Mucosa of descending colon (tissue), 3 donors: Measurements from ENCODE around the gene CLDN4. TPM values are rescaled to one million over a fixed set of nuclear protein-coding genes. Genes with fewer than 3 reads are reported as not detected.

ENCODE experiments used
- ATAC-seq: fragments of 200-7000 bp; cut with Tn5 transposase; one replicate; pipeline ENCODE4 v1.9.1; 2020; ENCODE audit warnings: mild to moderate bottlenecking, moderate library complexity
- DNase-seq, 3 donors: peaks; one replicate each; pipeline ENCODE4 v3.0.0-alpha.2; 2020
- H3K36me3 ChIP-seq: fragments of 200-600 bp; one replicate; pipeline ENCODE4 v1.8.0; 2021; ENCODE audit warnings: low read depth, mild to moderate bottlenecking
- H3K4me1 ChIP-seq: fragments of 200-600 bp; one replicate; pipeline ENCODE4 v1.8.0; 2021; ENCODE audit warnings: low read depth, mild to moderate bottlenecking
- H3K4me3 ChIP-seq: fragments of 200-600 bp; one replicate; pipeline ENCODE4 v1.8.0; 2021; ENCODE audit warnings: mild to moderate bottlenecking
- H3K9me3 ChIP-seq: fragments of 200-600 bp; one replicate; pipeline ENCODE4 v1.8.0; 2021; ENCODE audit warnings: mild to moderate bottlenecking
- CTCF ChIP-seq: fragments of 200-600 bp; IDR thresholded peaks from one replicate; pipeline ENCODE4 v1.8.0; 2022; ENCODE audit warnings: antibody characterized with exemption, mild to moderate bottlenecking
- intact Hi-C, 2 donors: fragments of 100-400 bp; cut with DNase I in 1 of 2; cut with micrococcal nuclease in 1 of 2; formaldehyde crosslinking; loops; one replicate each; pipeline versions ENCODE4 v1.11.0 to v1.11.1; 2022; cut with DNase I, micrococcal nuclease
- total RNA-seq, 3 donors: library from RNA; stranded (reverse); fragmentation: NEBNext Ultra II Directional in 2 of 3; extraction: Animal tissue kit (Norgen Biotek cat#: 25700) in 2 of 3; gene quantifications; one replicate each; pipeline versions ENCODE4 v1.2.1 to v1.2.4, GENCODE V29; 2021 to 2023
- donor health status: DM: no; HTN: no; CAD: no; lungs with moderate emphysema.
- donor health status: DM: no; HTN: no; CAD: no.
- donor health status: DM: no; HTN: yes; CAD: no.

The CLDN4 gene
- total RNA-seq, 3 donors from 2014 or later: 450 to 1,208 (median 1,043) TPM

- DNase-seq: peak in 1 of 3 donors; percentile 3
- TF ChIP-seq CTCF: no peak
- H3K4me3 ChIP-seq: no peak overlapping the region
- H3K36me3 ChIP-seq: no peaks in the 10 kb centered on the region
- H3K4me1 ChIP-seq: peaks cover 15% of the 10 kb centered on the region
- no peaks in the 10 kb centered on the region for H3K9me3 ChIP-seq
- peak; percentile 66 for ATAC-seq
- intact Hi-C loops: no loop called here
Measured at GRCh38 chr7:73851410-73852338, 20.9 kb downstream of the CLDN4 start.

GRCh38 chr7:73852500-73852899, 21.7 kb downstream of the CLDN4 start:
- TF ChIP-seq CTCF: no peak
- DNase-seq (peak in 1 of 3 donors; percentile 35), ATAC-seq (no peak)
- Histone ChIP-seq H3K4me1 (peaks cover 15% of the 10 kb centered on the region), H3K9me3 (no peaks in the 10 kb centered on the region), H3K4me3 (no peak overlapping the region), H3K36me3 (no peaks in the 10 kb centered on the region)
- intact Hi-C loops: no loop called here

DNA sequence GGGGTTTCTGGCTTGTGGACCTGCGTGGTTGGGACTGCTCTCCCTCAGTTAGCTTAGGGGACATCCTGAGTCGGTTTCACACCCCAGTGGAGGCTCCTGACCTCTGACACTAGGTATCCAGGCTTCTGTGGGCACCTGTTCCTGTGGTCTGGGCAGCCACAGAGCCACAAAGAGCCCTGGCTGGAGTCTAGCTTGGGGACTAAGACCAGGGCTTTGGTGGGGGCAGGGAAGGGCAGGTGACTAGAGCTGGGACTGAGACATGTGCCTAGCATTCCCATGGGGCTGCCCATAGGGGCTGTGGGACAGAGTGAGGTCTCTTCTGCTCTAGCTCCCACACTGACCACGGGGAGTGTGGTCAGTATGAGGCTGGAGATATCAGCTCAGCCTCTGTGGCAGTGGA, 26.1 kb downstream of the CLDN4 start:
- no peak for TF ChIP-seq CTCF
- Histone ChIP-seq H3K36me3 (no peaks in the 10 kb centered on the region), H3K4me1 (no peaks in the 10 kb centered on the region), H3K4me3 (no peak overlapping the region), H3K9me3 (no peaks in the 10 kb centered on the region)
- intact Hi-C loops: no loop called here
- ATAC-seq: no peak
- peak in 1 of 3 donors; percentile 27 for DNase-seq

DNA sequence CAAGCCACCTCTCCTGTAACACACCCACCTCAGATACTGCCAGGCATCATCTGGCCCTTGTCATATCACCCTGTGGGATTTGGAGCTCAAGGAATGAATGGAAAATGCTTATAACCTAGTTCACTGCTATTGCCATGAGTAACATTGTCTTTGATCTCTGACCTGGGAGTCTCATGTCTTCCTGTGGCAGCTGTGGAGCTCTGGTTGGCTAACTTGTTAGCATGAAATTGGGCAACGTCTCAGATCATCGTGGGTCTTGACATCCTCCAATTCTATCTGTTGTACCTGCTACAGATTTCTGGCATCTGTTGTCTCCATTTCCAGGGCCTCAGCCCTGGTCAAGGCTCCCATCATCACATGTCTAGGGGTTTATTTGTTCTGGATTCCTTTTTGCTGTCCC, 28.0 kb downstream of the CLDN4 start:
- no peak for TF ChIP-seq CTCF
- no peak for ATAC-seq
- no peaks in the 10 kb centered on the region for H3K4me1 ChIP-seq
- no peak overlapping the region for H3K4me3 ChIP-seq
- no peak for DNase-seq
- intact Hi-C loops: no loop called here
- no peaks in the 10 kb centered on the region for H3K9me3 ChIP-seq
- no peaks in the 10 kb centered on the region for H3K36me3 ChIP-seq

GRCh38 chr7:73860859-73861258, 30.1 kb downstream of the CLDN4 start, which contains the start of gene TMEM270:
Gene TMEM270 (plus strand): TSS chr7:73861159. CDS start chr7:73861195, 36 bp downstream.
- Histone ChIP-seq H3K9me3 (no peaks in the 10 kb centered on the region), H3K4me1 (no peaks in the 10 kb centered on the region), H3K4me3 (no peak within 1 kb of the TSS), H3K36me3 (no peaks in the 10 kb centered on the region)
- no peak for ATAC-seq
- peak in 1 of 3 donors; percentile 10 for DNase-seq
- intact Hi-C loops: loop anchor here in 1 of 2 donors (10.0 kb wide), 1 partner anchor 164 kb away; the partner anchor contains the start of gene ELN
- TF ChIP-seq CTCF: no peak
